DND-41 (cell line): ENCODE measurements around the gene EYS.

Experiments
- ATAC-seq: fragments of 200-7000 bp; cut with Tn5 transposase; 3 replicates; pipeline ENCODE4 v1.9.1; 2021; ENCODE audit warnings: low read depth; ENCODE audit not compliant: insufficient read depth
- DNase-seq: peaks from one replicate; pipeline ENCODE4 v3.0.0-alpha.2; 2020
- H2AFZ ChIP-seq: 2 replicates; pipeline ENCODE4 v1.6.0; 2012; ENCODE audit warnings: low read depth, low read length
- H3K27ac ChIP-seq: 2 replicates; pipeline ENCODE4 v1.5.1; 2012; ENCODE audit warnings: low read length, inconsistent platforms
- H3K27me3 ChIP-seq: fragments of 200-600 bp; sonication (generic); 2 replicates; pipeline ENCODE4 v1.6.0; 2012; ENCODE audit warnings: low read length, mild to moderate bottlenecking, inconsistent platforms; ENCODE audit not compliant: insufficient read depth, poor library complexity
- H3K36me3 ChIP-seq: 2 replicates; pipeline ENCODE4 v1.5.1; 2012; ENCODE audit warnings: low read length, inconsistent platforms; ENCODE audit not compliant: insufficient read depth
- H3K4me1 ChIP-seq: 2 replicates; pipeline ENCODE4 v1.5.1; 2012; ENCODE audit warnings: mild to moderate bottlenecking, low read length; ENCODE audit not compliant: insufficient read depth
- H3K4me2 ChIP-seq: 2 replicates; pipeline ENCODE4 v1.6.0; 2012; ENCODE audit warnings: mild to moderate bottlenecking, moderate library complexity, low read length, inconsistent platforms; ENCODE audit not compliant: insufficient read depth
- H3K4me3 ChIP-seq, 2 experiments: fragments of 200-600 bp in 1 of 2; shearing (Covaris generic) in 1 of 2; 2 replicates each; pipeline ENCODE4 v1.5.1; 2012 to 2016; ENCODE audit warnings: inconsistent platforms in 2 of 2, low read length in 2 of 2, mild to moderate bottlenecking in 2 of 2, low read depth in 1 of 2, moderate library complexity in 1 of 2
- H3K79me2 ChIP-seq: 2 replicates; pipeline ENCODE4 v1.6.0; 2012; ENCODE audit warnings: low read length, inconsistent platforms; ENCODE audit not compliant: insufficient read depth
- H3K9ac ChIP-seq: 2 replicates; pipeline ENCODE4 v1.6.0; 2012; ENCODE audit warnings: low read depth, mild to moderate bottlenecking, inconsistent platforms, low read length, moderate library complexity
- H3K9me3 ChIP-seq: 2 replicates; pipeline ENCODE4 v1.5.1; 2012; ENCODE audit warnings: low read length, moderate library complexity, mild to moderate bottlenecking, inconsistent platforms; ENCODE audit not compliant: insufficient read depth, severe bottlenecking
- H4K20me1 ChIP-seq: 2 replicates; pipeline ENCODE4 v1.6.0; 2012; ENCODE audit warnings: low read length; ENCODE audit not compliant: insufficient read depth
- CTCF ChIP-seq: IDR thresholded peaks from 2 replicates; pipeline ENCODE4 v1.5.1; 2012; ENCODE audit warnings: borderline replicate concordance, low read length, moderate library complexity, mild to moderate bottlenecking; ENCODE audit not compliant: poor library complexity, severe bottlenecking; ENCODE audit errors: extremely low read depth
- EZH2 ChIP-seq: IDR thresholded peaks from 3 replicates; pipeline ENCODE4 v1.6.1; 2012; ENCODE audit warnings: borderline replicate concordance, low read depth, mild to moderate bottlenecking, moderate library complexity, low read length, inconsistent platforms; ENCODE audit not compliant: severe bottlenecking

Gene EYS

GRCh38 chr6:65709099-65709830 lies 2.2 kb upstream of the EYS start:
- Histone ChIP-seq H3K9me3 (no peaks in the 10 kb centered on the region), H3K27me3 (no peaks in the 10 kb centered on the region), H3K4me3 (no peak overlapping the region), H2AFZ (no peak overlapping the region), H3K9ac (no peak overlapping the region), H3K4me2 (no peak overlapping the region), H3K4me1 (no peaks in the 10 kb centered on the region), H3K79me2 (no peaks in the 10 kb centered on the region), H3K27ac (no peak overlapping the region), H4K20me1 (no peaks in the 10 kb centered on the region), H3K36me3 (no peaks in the 10 kb centered on the region)
- TF ChIP-seq CTCF (no peak), EZH2 (no peak)
- no peak for ATAC-seq
- no peak for DNase-seq

GRCh38 chr6:65708162-65708561 lies 1.1 kb upstream of the EYS start:
- no peaks in the 10 kb centered on the region for H3K4me1 ChIP-seq
- no peaks in the 10 kb centered on the region for H3K79me2 ChIP-seq
- H3K4me2 ChIP-seq, result no peak overlapping the region
- no peaks in the 10 kb centered on the region for H3K36me3 ChIP-seq
- ATAC-seq (no peak), DNase-seq (no peak)
- H3K9me3 ChIP-seq, result no peaks in the 10 kb centered on the region
- no peaks in the 10 kb centered on the region for H4K20me1 ChIP-seq
- no peaks in the 10 kb centered on the region for H3K27me3 ChIP-seq
- no peak overlapping the region for H3K4me3 ChIP-seq
- H3K27ac ChIP-seq, result no peak overlapping the region
- no peak for TF ChIP-seq CTCF
- TF ChIP-seq EZH2, result no peak
- H2AFZ ChIP-seq, result no peak overlapping the region
- no peak overlapping the region for H3K9ac ChIP-seq

- Histone ChIP-seq H3K4me3 (no peak overlapping the region), H3K9ac (no peak overlapping the region), H3K79me2 (no peaks in the 10 kb centered on the region), H3K36me3 (no peaks in the 10 kb centered on the region), H3K27ac (no peak overlapping the region), H3K4me2 (no peak overlapping the region), H2AFZ (no peak overlapping the region), H3K4me1 (no peaks in the 10 kb centered on the region), H3K27me3 (no peaks in the 10 kb centered on the region), H4K20me1 (no peaks in the 10 kb centered on the region), H3K9me3 (no peaks in the 10 kb centered on the region)
- DNase-seq (no peak), ATAC-seq (no peak)
- TF ChIP-seq EZH2 (no peak), CTCF (no peak)
These were observed 590 bp downstream of the EYS start for GRCh38 chr6:65706436-65706835.
